SJCRH30 (cell line): ENCODE measurements around the gene MASTL. TPM values are rescaled to one million over a fixed set of nuclear protein-coding genes. Genes with fewer than 3 reads are reported as not detected.
A peak's percentile ranks its signal among the peaks of the same experiment; 100 is the strongest.

Experiments
- DNase-seq, 2 experiments: peaks; one replicate each; pipeline ENCODE4 v3.0.0-alpha.2; 2015 to 2020
- H3K27ac ChIP-seq: fragments of 250-450 bp; sonication (Bioruptor Pico); 2 replicates; pipeline ENCODE4 v1.5.1; 2020; ENCODE audit warnings: mild to moderate bottlenecking, moderate library complexity
- H3K27me3 ChIP-seq: fragments of 250-450 bp; sonication (Bioruptor Pico); 2 replicates; pipeline ENCODE4 v1.5.1; 2020; ENCODE audit warnings: mild to moderate bottlenecking, moderate library complexity
- H3K36me3 ChIP-seq: fragments of 250-450 bp; sonication (Bioruptor Pico); 2 replicates; pipeline ENCODE4 v1.5.1; 2020; ENCODE audit warnings: mild to moderate bottlenecking, moderate library complexity
- H3K4me1 ChIP-seq: fragments of 250-450 bp; sonication (Bioruptor Pico); 2 replicates; pipeline ENCODE4 v1.5.1; 2020; ENCODE audit warnings: mild to moderate bottlenecking, moderate library complexity
- H3K4me3 ChIP-seq: fragments of 250-450 bp; sonication (Bioruptor Pico); 2 replicates; pipeline ENCODE4 v1.5.1; 2020; ENCODE audit warnings: mild to moderate bottlenecking, moderate library complexity
- H3K9me3 ChIP-seq: fragments of 250-450 bp; sonication (Bioruptor Pico); replicated peaks from 2 replicates; pipeline ENCODE4 v1.5.1; 2020; ENCODE audit warnings: mild to moderate bottlenecking, moderate library complexity
- total RNA-seq: library from RNA; depleted of rRNA; stranded (reverse); fragments of >200 nt; shearing (Covaris generic); gene quantifications from 2 replicates; pipeline ENCODE4 v1.2.3, GENCODE V29; 2014; rRNA removed

MASTL gene
- total RNA-seq, 1 experiment from 2014 or later = 86.7 TPM

GRCh38 chr10:27188897-27189296 lies 33.7 kb downstream of the MASTL start:
- Histone ChIP-seq H3K27me3 (no peaks in the 10 kb centered on the region), H3K4me3 (no peak overlapping the region), H3K9me3 (no peaks in the 10 kb centered on the region), H3K4me1 (peaks cover 4% of the 10 kb centered on the region), H3K36me3 (peaks cover 42% of the 10 kb centered on the region), H3K27ac (no peak overlapping the region)
- no peak for DNase-seq

- H3K4me3 ChIP-seq = no peak overlapping the region
- no peaks in the 10 kb centered on the region for H3K27me3 ChIP-seq
- DNase-seq = no peak
- H3K27ac ChIP-seq = no peak overlapping the region
- no peaks in the 10 kb centered on the region for H3K9me3 ChIP-seq
- H3K36me3 ChIP-seq = peaks cover 29% of the 10 kb centered on the region
- H3K4me1 ChIP-seq = peaks cover 4% of the 10 kb centered on the region
Measured at GRCh38 chr10:27190508-27190907, 35.4 kb downstream of the MASTL start.

DNA sequence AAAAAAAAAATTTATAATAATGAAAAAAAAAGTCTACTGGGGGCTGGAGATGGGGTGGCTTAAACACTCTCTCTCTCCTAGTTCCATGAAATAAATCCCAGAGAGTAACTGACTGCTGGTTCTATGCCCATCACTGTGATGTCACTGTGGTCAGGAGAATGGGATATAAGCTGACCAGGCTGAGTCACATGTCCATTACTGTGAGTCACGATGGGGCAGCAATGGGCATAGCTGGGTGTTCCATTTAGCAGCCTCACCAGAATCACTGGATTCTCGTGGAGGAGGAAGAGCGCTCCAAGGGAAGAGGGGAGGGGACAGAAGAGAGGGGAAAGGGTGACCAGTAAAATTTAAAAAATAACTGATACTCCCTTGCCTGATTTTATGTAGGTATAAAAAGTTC lies 37.1 kb downstream of the MASTL start:
- Histone ChIP-seq H3K4me3 (no peak overlapping the region), H3K27me3 (no peaks in the 10 kb centered on the region), H3K27ac (no peak overlapping the region), H3K36me3 (peaks cover 17% of the 10 kb centered on the region; the same call in 1 of the 2 replicates), H3K9me3 (no peaks in the 10 kb centered on the region), H3K4me1 (peaks cover 4% of the 10 kb centered on the region)
- DNase-seq = peak; percentile 66 to 72

- no peaks in the 10 kb centered on the region for H3K9me3 ChIP-seq
Measured at GRCh38 chr10:27197980-27198620, 42.9 kb downstream of the MASTL start.

GRCh38 chr10:27203806-27204205 lies 48.7 kb downstream of the MASTL start:
- Histone ChIP-seq H3K4me3 (no peak overlapping the region), H3K9me3 (no peaks in the 10 kb centered on the region), H3K27ac (no peak overlapping the region), H3K36me3 (peaks cover 55% of the 10 kb centered on the region), H3K4me1 (no peaks in the 10 kb centered on the region), H3K27me3 (no peaks in the 10 kb centered on the region)
- no peak for DNase-seq

More at GRCh38 chr10:27197980-27198620, 42.9 kb downstream of the MASTL start:
- no peak overlapping the region for H3K4me3 ChIP-seq
- no peak overlapping the region for H3K27ac ChIP-seq
- no peaks in the 10 kb centered on the region for H3K4me1 ChIP-seq
- no peaks in the 10 kb centered on the region for H3K27me3 ChIP-seq
- H3K36me3 ChIP-seq = peaks cover 26% of the 10 kb centered on the region
- DNase-seq = no peak

DNA sequence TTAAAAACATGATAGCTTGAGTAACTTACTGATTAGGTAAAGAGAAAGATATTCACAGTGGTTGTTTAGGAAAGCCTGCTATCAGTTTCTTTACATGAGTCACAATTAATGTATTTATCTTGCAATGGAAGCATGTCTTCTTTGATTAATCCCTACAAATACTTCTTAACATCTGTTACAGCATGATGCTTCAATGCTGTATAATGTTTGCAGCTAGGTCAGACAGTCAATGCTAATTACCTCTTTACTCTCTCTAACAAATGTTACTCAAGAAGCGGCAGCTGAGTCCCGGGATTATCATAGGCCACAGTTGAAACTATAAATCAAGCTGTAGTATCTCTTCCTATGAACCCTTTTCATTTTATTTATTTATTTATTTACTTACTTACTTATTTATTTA lies 52.2 kb downstream of the MASTL start:
- no peak for DNase-seq
- Histone ChIP-seq H3K27me3 (no peaks in the 10 kb centered on the region), H3K9me3 (no peaks in the 10 kb centered on the region), H3K4me1 (no peaks in the 10 kb centered on the region), H3K36me3 (peaks cover 78% of the 10 kb centered on the region), H3K27ac (no peak overlapping the region), H3K4me3 (no peak overlapping the region)

DNA sequence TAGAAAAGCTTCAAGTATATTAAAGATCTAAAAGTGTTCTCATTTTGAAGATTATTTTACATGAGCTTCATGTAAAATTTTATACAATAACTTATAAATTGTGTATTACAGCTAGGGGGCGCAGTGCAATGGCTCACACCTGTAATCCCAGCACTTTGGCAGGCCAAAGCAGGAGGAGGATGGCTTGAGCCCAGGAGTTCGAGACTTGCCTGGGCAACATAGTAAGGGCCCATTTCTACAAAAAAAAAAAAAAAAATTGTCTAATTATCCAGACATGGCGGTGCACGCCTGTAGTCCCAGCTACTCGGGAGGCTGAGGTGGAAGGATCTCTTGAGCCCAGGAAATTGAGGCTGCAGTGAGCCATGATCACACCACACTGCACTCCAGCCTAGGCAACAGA lies 68.8 kb downstream of the MASTL start:
- Histone ChIP-seq H3K4me3 (no peak overlapping the region), H3K27me3 (no peaks in the 10 kb centered on the region), H3K27ac (no peak overlapping the region), H3K36me3 (peaks cover 56% of the 10 kb centered on the region), H3K4me1 (no peaks in the 10 kb centered on the region), H3K9me3 (no peaks in the 10 kb centered on the region)
- peak; percentile 31 to 50 for DNase-seq

DNA sequence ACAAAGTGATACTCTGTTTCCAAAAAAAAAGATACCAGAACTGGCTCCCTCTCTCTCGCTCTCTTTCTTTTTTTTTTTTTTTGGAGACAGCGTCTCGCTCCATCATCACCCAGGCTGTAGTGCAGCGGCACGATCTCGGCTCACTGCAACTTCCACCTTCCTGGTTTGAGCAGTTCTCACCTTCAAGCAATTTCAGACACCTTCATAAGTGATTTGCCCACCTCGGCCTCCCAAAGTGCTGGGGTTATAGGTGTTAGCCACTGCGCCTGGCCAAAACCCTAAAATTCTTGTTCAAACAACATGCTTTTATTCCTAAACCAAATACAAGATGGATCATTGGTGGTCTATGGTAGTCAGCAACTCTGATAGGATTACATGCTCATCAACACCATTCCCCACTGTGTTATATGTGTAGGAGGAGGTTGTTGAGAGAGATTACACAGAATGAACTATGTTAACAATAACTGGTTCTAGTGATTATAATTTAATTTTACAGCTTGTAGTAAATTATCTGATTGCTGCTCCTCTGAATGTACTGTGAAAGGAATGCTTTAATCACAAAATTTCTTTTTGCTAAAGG lies 69.9 kb downstream of the MASTL start:
- DNase-seq = no peak
- Histone ChIP-seq H3K27ac (no peak overlapping the region), H3K27me3 (no peaks in the 10 kb centered on the region), H3K4me1 (no peaks in the 10 kb centered on the region), H3K9me3 (no peaks in the 10 kb centered on the region), H3K36me3 (peaks cover 54% of the 10 kb centered on the region), H3K4me3 (no peak overlapping the region)

- DNase-seq = no peak
- H3K4me1 ChIP-seq = no peaks in the 10 kb centered on the region
- peaks cover 52% of the 10 kb centered on the region for H3K36me3 ChIP-seq
- H3K27me3 ChIP-seq = no peaks in the 10 kb centered on the region
- no peak overlapping the region for H3K27ac ChIP-seq
- no peaks in the 10 kb centered on the region for H3K9me3 ChIP-seq
- H3K4me3 ChIP-seq = no peak overlapping the region
Measured at GRCh38 chr10:27225642-27226257, 70.6 kb downstream of the MASTL start.

- no peaks in the 10 kb centered on the region for H3K9me3 ChIP-seq
- H3K36me3 ChIP-seq = peaks cover 46% of the 10 kb centered on the region
- no peaks in the 10 kb centered on the region for H3K27me3 ChIP-seq
- no peaks in the 10 kb centered on the region for H3K4me1 ChIP-seq
- no peak overlapping the region for H3K27ac ChIP-seq
- no peak for DNase-seq
- H3K4me3 ChIP-seq = no peak overlapping the region
Measured at GRCh38 chr10:27230022-27230421, 74.9 kb downstream of the MASTL start.

DNA sequence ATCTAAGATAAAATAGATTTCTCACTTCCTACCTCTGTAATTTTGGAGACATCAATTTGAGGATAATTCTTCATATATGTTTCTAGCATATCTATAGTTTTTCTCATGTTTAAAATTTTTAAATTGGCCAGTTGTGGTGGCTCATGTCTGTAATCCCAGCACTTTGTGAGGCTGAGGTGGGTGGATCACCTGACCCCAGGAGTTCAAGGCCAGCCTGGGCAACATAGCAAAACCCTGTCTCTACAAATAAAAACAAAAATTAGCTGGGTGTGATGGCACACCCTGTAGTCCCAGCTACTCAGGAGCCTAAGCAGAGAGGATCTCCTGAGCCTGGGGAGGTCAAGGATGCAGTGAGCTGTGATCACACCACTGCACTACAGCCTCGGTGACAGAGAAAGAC lies 80.6 kb downstream of the MASTL start:
- Histone ChIP-seq H3K9me3 (no peaks in the 10 kb centered on the region), H3K4me3 (no peak overlapping the region), H3K27ac (no peak overlapping the region), H3K4me1 (no peaks in the 10 kb centered on the region), H3K36me3 (peaks cover 26% of the 10 kb centered on the region), H3K27me3 (no peaks in the 10 kb centered on the region)
- DNase-seq = no peak

Other genes starting within 250 kb of the MASTL start
- gene ANKRD26, start 54.9 kb upstream of the MASTL start, total RNA-seq = 10.2 and 13.9 TPM in 2 replicates
- gene YME1L1, start 968 bp upstream of the MASTL start, total RNA-seq = 239 and 288 TPM in 2 replicates
- gene ACBD5, start 85.4 kb downstream of the MASTL start, total RNA-seq = 19.2 and 21.1 TPM in 2 replicates